ENCODE data around the gene STX7. TPM values are rescaled to one million over a fixed set of nuclear protein-coding genes. Genes with fewer than 3 reads are reported as not detected.

Gene STX7
- total and polyA plus RNA-seq, 8 donors: 8.6 to 39.3 (median 30.3) TPM

DNA sequence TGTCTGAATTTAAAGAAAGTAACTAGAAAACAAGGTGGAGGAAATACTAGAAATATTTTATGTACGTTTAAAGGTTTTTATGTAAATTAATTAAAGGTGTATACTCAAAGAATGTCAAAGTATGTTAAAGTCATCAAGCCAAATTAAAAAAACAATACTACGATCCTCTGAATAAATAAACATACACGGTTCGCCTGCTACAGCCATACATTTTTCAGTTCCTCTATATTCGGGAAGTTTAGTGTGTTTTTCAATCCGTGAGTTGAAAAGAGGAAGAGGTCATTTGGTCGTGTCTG is 626 bp downstream of the STX7 start:
- intact Hi-C loops (cut with DNase I; ENCODE audit: low total_unique reads): no loop called here
- no peaks in the 10 kb centered on the region for H3K27me3 ChIP-seq
- H3K4me3 ChIP-seq: peak overlapping the region; percentile 83 to 96 (median 92)
- no peak for DNase-seq
- peak overlapping the region; percentile 86 to 95 (median 92) for H3K27ac ChIP-seq
- WGBS, 5 donors: 0 to 2% (median 0%) methylated on average over 7 of the region's 7 CpGs
- H3K4me1 ChIP-seq: peaks cover 15 to 61% (median 37%) of the 10 kb centered on the region in 4 donors
- TF ChIP-seq POLR2A (IDR thresholded peaks at IDR 0.05) (no peak), POLR2AphosphoS5 (IDR thresholded peaks at IDR 0.05) (no peak), EP300 (IDR thresholded peaks at IDR 0.05) (no peak)
- TF ChIP-seq, protein P1, sequence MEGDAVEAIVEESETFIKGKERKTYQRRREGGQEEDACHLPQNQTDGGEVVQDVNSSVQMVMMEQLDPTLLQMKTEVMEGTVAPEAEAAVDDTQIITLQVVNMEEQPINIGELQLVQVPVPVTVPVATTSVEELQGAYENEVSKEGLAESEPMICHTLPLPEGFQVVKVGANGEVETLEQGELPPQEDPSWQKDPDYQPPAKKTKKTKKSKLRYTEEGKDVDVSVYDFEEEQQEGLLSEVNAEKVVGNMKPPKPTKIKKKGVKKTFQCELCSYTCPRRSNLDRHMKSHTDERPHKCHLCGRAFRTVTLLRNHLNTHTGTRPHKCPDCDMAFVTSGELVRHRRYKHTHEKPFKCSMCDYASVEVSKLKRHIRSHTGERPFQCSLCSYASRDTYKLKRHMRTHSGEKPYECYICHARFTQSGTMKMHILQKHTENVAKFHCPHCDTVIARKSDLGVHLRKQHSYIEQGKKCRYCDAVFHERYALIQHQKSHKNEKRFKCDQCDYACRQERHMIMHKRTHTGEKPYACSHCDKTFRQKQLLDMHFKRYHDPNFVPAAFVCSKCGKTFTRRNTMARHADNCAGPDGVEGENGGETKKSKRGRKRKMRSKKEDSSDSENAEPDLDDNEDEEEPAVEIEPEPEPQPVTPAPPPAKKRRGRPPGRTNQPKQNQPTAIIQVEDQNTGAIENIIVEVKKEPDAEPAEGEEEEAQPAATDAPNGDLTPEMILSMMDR (IDR thresholded peaks at IDR 0.05): no peak
- no peaks in the 10 kb centered on the region for H3K9me3 ChIP-seq
- peaks cover 0 to 12% (median 6%) of the 10 kb centered on the region in 4 donors for H3K36me3 ChIP-seq

DNA sequence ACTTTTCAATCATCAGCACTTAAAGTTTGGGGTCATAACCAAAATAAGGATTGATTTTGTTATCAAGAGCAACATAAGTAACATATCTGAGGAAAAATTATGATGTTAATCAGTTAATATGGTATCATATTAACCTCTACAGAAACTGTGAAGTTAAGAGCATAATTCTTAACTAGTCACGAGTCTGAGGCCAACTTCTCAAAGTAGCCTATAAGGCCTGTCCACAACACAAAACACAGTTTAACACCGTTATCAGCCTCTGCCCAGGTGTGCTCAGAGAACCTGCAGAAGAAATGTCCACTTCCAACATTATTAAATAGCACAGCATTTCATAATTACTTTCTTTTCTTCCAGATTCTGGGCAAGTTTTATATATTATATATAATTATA is 1.1 kb downstream of the STX7 start:
- peak overlapping the region in 4 of 5 donors; percentile 86 to 95 (median 92) for H3K27ac ChIP-seq
- intact Hi-C loops (cut with DNase I; ENCODE audit: low total_unique reads): no loop called here
- WGBS, 5 donors: 11 to 22% (median 17%) methylated on average over 2 of the region's 2 CpGs

DNA sequence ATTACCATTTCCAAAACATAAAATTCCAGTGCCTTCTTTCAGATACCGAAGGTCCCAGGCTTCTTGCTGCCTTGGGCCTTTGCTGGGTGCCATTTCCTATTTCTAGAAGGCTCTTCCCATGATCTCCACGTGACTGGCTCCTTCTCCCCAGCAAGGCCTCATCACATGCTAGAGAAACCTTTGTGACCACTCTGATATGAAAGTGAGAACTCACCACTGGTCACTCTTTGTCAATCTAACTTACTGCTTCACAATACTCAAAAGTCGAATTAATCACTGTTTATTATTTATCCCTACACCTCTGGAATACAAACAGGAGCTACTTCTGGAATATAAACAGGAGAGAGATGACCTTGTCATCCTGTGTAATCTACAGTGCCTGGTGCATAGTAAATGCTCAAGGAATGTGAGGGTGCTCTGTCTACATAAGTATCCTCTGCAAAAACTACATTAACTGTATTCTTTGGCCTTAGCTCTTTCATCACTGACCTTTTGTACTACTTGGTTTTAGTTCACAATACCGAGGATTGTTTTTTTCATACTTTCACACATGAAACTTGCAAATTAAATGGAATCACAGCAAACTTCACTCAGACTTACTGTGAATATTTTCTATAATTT is 1.6 kb downstream of the STX7 start:
- Histone ChIP-seq H3K27ac (peak overlapping the region in 4 of 5 donors; percentile 86 to 95 (median 92)), H3K36me3 (peaks cover 0 to 12% (median 8%) of the 10 kb centered on the region in 4 donors), H3K27me3 (no peaks in the 10 kb centered on the region), H3K9me3 (no peaks in the 10 kb centered on the region), H3K4me3 (peak overlapping the region; percentile 83 to 96 (median 92)), H3K4me1 (peaks cover 15 to 64% (median 41%) of the 10 kb centered on the region in 4 donors)
- DNase-seq: peak in 1 of 2 donors; percentile 51
- intact Hi-C loops (cut with DNase I; ENCODE audit: low total_unique reads): no loop called here
- TF ChIP-seq EP300 (IDR thresholded peaks at IDR 0.05): no peak
- TF ChIP-seq, protein P1 (IDR thresholded peaks at IDR 0.05): no peak
- TF ChIP-seq POLR2AphosphoS5 (IDR thresholded peaks at IDR 0.05): no peak
- no peak for TF ChIP-seq POLR2A (IDR thresholded peaks at IDR 0.05)
- WGBS, 5 donors: 15 to 38% (median 24%) methylated on average over 4 of the region's 4 CpGs

More for the DNA sequence above, 1.1 kb downstream of the STX7 start:
- H3K4me1 ChIP-seq: peaks cover 15 to 64% (median 39%) of the 10 kb centered on the region in 4 donors
- H3K36me3 ChIP-seq: peaks cover 0 to 12% (median 8%) of the 10 kb centered on the region in 4 donors
- no peak for TF ChIP-seq EP300 (IDR thresholded peaks at IDR 0.05)
- no peak for TF ChIP-seq POLR2A (IDR thresholded peaks at IDR 0.05)
- TF ChIP-seq POLR2AphosphoS5 (IDR thresholded peaks at IDR 0.05): no peak
- TF ChIP-seq, protein P1 (IDR thresholded peaks at IDR 0.05): no peak
- peak overlapping the region; percentile 83 to 96 (median 92) for H3K4me3 ChIP-seq
- H3K27me3 ChIP-seq: no peaks in the 10 kb centered on the region
- peak in 1 of 2 donors; percentile 24 for DNase-seq
- no peaks in the 10 kb centered on the region for H3K9me3 ChIP-seq

DNA sequence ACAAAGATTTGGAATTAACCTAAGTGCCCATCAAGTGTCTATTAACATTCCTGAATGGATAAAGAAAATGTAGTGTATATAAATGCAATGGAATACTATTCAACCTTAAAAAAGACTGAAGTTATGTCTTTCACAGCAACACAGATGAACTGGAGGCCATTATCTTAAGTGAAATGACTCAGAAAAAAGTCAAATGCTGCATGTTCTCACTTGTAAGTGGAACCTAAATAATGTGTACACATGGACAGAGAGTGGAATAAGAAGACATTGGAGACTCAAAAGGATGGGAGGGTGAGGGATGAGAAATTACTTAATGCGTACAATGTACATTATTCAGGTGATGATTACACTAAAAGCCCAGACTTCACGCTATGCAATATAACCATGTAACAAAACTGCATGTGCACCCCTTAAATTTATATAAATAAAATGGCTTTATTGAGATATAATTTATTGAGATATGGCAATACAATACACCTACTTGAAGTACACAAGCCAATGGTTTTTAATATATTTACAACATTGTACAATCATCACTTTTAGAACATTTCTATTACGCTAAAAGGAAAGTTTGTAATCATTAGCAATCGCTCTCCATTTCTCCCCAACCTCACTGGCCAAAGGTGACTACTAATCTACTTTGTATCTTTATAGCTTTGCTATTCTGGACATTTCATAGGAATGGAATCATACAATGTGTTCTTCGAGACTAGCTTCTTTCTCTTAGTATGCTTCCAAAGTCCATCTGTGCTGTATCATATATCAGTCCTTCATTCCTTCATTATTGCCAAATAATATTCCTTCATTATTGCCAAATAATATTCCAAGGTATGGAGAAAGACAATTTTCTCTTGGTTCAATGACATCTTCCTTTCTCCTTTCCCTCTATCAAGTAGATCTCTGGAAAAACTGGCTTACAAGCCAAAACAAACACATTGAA is 5.8 kb downstream of the STX7 start:
- H3K27ac ChIP-seq: no peak overlapping the region
- no peak for TF ChIP-seq EP300 (IDR thresholded peaks at IDR 0.05)
- TF ChIP-seq, protein P1 (IDR thresholded peaks at IDR 0.05): no peak
- no peak for TF ChIP-seq POLR2A (IDR thresholded peaks at IDR 0.05)
- no peak for TF ChIP-seq POLR2AphosphoS5 (IDR thresholded peaks at IDR 0.05)
- intact Hi-C loops (cut with DNase I; ENCODE audit: low total_unique reads): no loop called here
- no peak for DNase-seq
- no peaks in the 10 kb centered on the region for H3K9me3 ChIP-seq
- H3K4me3 ChIP-seq: no peak overlapping the region
- H3K4me1 ChIP-seq: peaks cover 15 to 71% (median 54%) of the 10 kb centered on the region in 4 donors
- 89 to 99% (median 96%) methylated on average over 5 of the region's 5 CpGs for WGBS, 5 donors
- H3K36me3 ChIP-seq: peaks cover under 1 to 30% (median 21%) of the 10 kb centered on the region in 4 donors
- no peaks in the 10 kb centered on the region for H3K27me3 ChIP-seq

Measured in stomach (tissue), 9 donors.